Measurements from ENCODE around the gene TMC7. TPM values are rescaled to one million over a fixed set of nuclear protein-coding genes. Genes with fewer than 3 reads are reported as not detected.

TMC7 gene
- total and polyA plus RNA-seq, 3 donors from 2014 or later: 9.8 to 33.0 (median 14.6) TPM

DNA sequence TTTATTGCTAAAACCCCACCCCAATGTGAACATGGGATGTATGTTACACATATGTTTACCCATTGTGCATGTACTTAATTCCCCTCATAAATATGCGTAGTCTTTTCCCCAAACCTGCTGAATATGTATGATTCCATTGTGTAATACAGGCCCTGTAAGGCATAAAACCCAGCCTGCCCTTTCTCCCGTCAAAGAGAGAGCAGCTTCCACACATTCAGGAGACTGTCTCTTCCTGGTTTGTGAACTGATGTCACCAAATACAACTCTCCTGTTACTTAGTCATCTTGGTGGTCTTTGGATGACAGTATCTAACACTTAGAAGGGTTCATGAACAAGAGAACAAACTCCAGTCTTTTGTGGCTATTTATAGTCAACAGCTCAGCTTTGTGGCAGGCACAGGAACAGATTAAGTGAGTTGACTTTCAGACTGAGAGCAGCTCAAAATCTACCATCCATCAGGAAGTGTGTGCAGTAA, 24.7 kb upstream of the TMC7 start:
- intact Hi-C loops (cut with DNase I; ENCODE audit: low total_unique reads): no loop called here
- 66 to 78% methylated on average over 2 of the region's 2 CpGs for WGBS, 2 donors

DNA sequence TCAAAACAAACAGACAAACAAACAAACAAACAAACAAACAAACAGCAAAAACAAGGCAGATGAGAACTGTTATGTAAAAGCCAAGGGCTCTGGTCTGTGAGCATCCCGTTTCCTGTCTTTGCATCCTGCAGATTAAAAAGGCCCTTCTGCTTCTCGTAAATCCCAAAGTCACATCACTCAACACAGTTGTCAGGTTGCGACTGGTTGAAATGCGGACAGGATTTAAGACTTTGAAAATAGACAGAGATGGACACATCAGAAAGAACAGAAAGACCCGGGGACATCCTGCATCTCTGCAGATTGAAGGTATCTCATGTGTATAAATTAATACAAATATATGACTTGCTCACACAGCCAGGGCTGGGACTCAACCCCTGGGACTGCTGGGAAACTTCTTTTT, 18.2 kb upstream of the TMC7 start:
- Histone ChIP-seq H3K4me3 (no peak overlapping the region), H3K27me3 (no peaks in the 10 kb centered on the region), H3K4me1 (no peaks in the 10 kb centered on the region), H3K9me3 (no peaks in the 10 kb centered on the region), H3K36me3 (ENCODE audit: low read depth, missing control alignments) (no peaks in the 10 kb centered on the region), H3K27ac (no peak overlapping the region)
- WGBS, 2 donors: 78 to 79% methylated on average over 5 of the region's 5 CpGs
- no peak for DNase-seq
- no peak for TF ChIP-seq POLR2A (IDR thresholded peaks at IDR 0.05)
- TF ChIP-seq, protein P1, sequence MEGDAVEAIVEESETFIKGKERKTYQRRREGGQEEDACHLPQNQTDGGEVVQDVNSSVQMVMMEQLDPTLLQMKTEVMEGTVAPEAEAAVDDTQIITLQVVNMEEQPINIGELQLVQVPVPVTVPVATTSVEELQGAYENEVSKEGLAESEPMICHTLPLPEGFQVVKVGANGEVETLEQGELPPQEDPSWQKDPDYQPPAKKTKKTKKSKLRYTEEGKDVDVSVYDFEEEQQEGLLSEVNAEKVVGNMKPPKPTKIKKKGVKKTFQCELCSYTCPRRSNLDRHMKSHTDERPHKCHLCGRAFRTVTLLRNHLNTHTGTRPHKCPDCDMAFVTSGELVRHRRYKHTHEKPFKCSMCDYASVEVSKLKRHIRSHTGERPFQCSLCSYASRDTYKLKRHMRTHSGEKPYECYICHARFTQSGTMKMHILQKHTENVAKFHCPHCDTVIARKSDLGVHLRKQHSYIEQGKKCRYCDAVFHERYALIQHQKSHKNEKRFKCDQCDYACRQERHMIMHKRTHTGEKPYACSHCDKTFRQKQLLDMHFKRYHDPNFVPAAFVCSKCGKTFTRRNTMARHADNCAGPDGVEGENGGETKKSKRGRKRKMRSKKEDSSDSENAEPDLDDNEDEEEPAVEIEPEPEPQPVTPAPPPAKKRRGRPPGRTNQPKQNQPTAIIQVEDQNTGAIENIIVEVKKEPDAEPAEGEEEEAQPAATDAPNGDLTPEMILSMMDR (IDR thresholded peaks at IDR 0.05): no peak
- intact Hi-C loops (cut with DNase I; ENCODE audit: low total_unique reads): no loop called here

More for the DNA sequence above, 24.7 kb upstream of the TMC7 start:
- Histone ChIP-seq H3K9me3 (no peaks in the 10 kb centered on the region), H3K27ac (no peak overlapping the region), H3K36me3 (ENCODE audit: low read depth, missing control alignments) (no peaks in the 10 kb centered on the region), H3K4me3 (no peak overlapping the region), H3K27me3 (no peaks in the 10 kb centered on the region), H3K4me1 (no peaks in the 10 kb centered on the region)
- no peak for TF ChIP-seq POLR2A (IDR thresholded peaks at IDR 0.05)
- TF ChIP-seq, protein P1 (IDR thresholded peaks at IDR 0.05): no peak
- no peak for DNase-seq

DNA sequence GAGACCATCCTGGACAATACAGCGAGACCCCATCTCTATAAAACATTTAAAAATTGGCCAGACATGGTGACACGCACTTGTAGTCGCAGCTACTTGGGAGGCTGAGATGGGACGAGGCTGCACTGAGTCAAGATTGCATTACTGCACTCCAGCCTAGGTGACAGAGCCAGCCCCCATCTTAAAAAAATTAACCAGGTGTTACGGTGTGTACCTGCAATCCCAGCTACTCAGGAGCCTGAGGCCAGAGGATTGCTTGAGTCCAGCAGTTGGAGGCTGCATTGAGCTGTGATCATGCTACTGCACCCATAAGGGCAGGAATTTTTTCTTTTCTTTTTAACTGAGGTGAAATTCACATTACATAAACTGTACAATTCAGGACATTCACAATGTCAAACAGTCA, 16.9 kb upstream of the TMC7 start:
- H3K9me3 ChIP-seq: no peaks in the 10 kb centered on the region
- H3K4me3 ChIP-seq: no peak overlapping the region
- no peaks in the 10 kb centered on the region for H3K27me3 ChIP-seq
- WGBS, 2 donors: 95 to 100% methylated on average over 4 to 5 of the region's 5 CpGs
- TF ChIP-seq, protein P1 (IDR thresholded peaks at IDR 0.05): no peak
- TF ChIP-seq POLR2A (IDR thresholded peaks at IDR 0.05): no peak
- H3K4me1 ChIP-seq: no peaks in the 10 kb centered on the region
- no peaks in the 10 kb centered on the region for H3K36me3 ChIP-seq (ENCODE audit: low read depth, missing control alignments)
- intact Hi-C loops (cut with DNase I; ENCODE audit: low total_unique reads): no loop called here
- no peak overlapping the region for H3K27ac ChIP-seq
- no peak for DNase-seq

DNA sequence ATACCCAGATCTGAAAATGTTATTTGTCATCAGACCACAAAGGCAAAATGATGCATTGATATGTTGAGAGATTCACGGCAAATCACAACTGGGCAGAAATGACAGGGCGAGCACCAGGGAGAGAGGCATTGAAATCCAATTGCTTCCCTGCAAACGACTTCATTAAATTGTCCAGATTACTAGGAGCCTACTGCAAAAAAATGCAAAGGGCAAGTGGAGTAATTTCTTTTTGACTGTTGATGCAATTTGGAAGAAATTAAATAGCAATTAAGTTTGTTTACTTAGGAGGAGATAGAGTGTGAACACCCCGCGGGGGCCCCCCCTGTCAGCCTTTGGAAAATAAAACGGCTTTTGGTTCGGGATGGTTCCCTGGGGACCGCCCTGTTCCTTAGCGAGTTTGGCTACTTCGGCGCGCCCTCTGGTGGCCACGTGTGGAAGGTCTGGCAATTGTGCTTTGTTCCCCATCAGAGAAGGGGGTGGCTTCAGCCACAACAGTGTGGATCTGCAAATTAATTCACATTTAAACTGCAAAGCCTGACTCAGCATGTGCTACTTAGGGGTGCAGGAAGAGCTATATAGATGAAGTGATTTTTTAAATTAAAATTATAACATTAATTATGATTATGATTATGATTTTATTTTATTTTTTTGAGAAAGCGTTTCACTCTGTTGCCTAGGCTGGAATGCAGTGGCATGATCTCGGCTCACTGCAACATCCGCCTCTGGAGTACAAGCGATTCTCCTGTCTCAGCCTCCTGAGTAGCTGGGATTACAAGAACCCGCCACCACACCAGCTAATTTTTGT, 14.5 kb upstream of the TMC7 start:
- H3K9me3 ChIP-seq: no peaks in the 10 kb centered on the region
- H3K27ac ChIP-seq: no peak overlapping the region
- H3K36me3 ChIP-seq (ENCODE audit: low read depth, missing control alignments): no peaks in the 10 kb centered on the region
- intact Hi-C loops (cut with DNase I; ENCODE audit: low total_unique reads): no loop called here
- DNase-seq: peak; percentile 91
- H3K27me3 ChIP-seq: no peaks in the 10 kb centered on the region
- H3K4me1 ChIP-seq: no peaks in the 10 kb centered on the region
- H3K4me3 ChIP-seq: peak overlapping the region in 1 of 2 donors; percentile 24
- 22% methylated on average over 18 of the region's 18 CpGs for WGBS, 2 donors
- TF ChIP-seq, protein P1 (IDR thresholded peaks at IDR 0.05): peak; percentile 84 to 93 (median 87)
- no peak for TF ChIP-seq POLR2A (IDR thresholded peaks at IDR 0.05)

DNA sequence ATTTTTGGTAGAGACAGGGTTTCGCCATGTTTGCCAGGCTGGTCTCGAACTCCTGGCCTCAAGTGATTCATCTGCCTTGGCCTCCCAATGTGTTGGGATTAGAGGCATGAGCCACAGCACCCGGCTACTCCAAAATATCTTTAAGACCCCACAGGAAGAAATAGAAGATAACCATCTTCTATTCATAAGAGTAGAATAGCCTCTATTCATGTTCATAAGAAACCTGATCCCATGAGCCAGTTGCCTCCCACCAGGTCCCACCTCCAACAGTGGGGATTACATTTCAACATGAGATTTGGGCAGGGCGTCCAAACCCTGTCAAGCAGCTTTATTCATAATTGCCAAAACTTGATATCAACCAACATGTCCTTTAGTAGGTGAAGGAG, 13.9 kb upstream of the TMC7 start:
- intact Hi-C loops (cut with DNase I; ENCODE audit: low total_unique reads): no loop called here

More for the DNA sequence above, 13.9 kb upstream of the TMC7 start:
- Histone ChIP-seq H3K36me3 (ENCODE audit: low read depth, missing control alignments) (no peaks in the 10 kb centered on the region), H3K27ac (no peak overlapping the region), H3K4me3 (no peak overlapping the region), H3K4me1 (no peaks in the 10 kb centered on the region), H3K9me3 (no peaks in the 10 kb centered on the region), H3K27me3 (no peaks in the 10 kb centered on the region)
- TF ChIP-seq, protein P1 (IDR thresholded peaks at IDR 0.05): no peak
- no peak for TF ChIP-seq POLR2A (IDR thresholded peaks at IDR 0.05)
- no peak for DNase-seq
- 73 to 78% methylated on average over 4 of the region's 4 CpGs for whole genome bisulfite sequencing, 2 donors

Data from testis (tissue), 3 donors.